ENCODE results near the gene KLK13. TPM values are rescaled to one million over a fixed set of nuclear protein-coding genes. Genes with fewer than 3 reads are reported as not detected.

KLK13 gene
- total RNA-seq, 1 donor from 2014 or later, result not detected

DNA sequence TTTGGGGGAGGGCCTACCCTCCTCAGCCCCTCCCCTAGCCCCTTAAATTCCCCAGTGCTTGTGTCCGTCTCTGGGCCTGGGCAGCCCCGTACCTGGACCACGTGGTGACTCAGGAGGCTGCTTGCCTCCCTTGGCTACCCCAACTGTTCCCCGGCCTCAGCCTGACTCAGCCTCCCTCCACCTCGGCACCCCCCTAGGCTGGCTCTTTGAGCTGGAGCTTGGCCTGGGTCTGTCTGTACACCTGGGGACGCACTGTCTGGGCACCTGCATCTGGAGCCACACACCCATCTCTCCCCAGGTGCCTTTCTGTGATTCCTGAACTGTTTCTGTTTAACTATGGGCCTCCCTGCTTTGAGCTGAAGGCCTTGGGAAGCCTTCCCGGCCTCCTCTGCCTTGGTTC, 19.6 kb upstream of the KLK13 start:
- H3K9me3 ChIP-seq, result no peaks in the 10 kb centered on the region
- peaks cover 6% of the 10 kb centered on the region for H3K27me3 ChIP-seq
- intact Hi-C loops (cut with DNase I), result no loop called here
- no peaks in the 10 kb centered on the region for H3K4me1 ChIP-seq
- no peak overlapping the region for H3K4me3 ChIP-seq
- ATAC-seq (no peak), DNase-seq (peak; percentile 50)
- TF ChIP-seq, protein P1, sequence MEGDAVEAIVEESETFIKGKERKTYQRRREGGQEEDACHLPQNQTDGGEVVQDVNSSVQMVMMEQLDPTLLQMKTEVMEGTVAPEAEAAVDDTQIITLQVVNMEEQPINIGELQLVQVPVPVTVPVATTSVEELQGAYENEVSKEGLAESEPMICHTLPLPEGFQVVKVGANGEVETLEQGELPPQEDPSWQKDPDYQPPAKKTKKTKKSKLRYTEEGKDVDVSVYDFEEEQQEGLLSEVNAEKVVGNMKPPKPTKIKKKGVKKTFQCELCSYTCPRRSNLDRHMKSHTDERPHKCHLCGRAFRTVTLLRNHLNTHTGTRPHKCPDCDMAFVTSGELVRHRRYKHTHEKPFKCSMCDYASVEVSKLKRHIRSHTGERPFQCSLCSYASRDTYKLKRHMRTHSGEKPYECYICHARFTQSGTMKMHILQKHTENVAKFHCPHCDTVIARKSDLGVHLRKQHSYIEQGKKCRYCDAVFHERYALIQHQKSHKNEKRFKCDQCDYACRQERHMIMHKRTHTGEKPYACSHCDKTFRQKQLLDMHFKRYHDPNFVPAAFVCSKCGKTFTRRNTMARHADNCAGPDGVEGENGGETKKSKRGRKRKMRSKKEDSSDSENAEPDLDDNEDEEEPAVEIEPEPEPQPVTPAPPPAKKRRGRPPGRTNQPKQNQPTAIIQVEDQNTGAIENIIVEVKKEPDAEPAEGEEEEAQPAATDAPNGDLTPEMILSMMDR (IDR thresholded peaks at IDR 0.05), result no peak
- no peaks in the 10 kb centered on the region for H3K36me3 ChIP-seq
- H3K27ac ChIP-seq, result no peak overlapping the region

DNA sequence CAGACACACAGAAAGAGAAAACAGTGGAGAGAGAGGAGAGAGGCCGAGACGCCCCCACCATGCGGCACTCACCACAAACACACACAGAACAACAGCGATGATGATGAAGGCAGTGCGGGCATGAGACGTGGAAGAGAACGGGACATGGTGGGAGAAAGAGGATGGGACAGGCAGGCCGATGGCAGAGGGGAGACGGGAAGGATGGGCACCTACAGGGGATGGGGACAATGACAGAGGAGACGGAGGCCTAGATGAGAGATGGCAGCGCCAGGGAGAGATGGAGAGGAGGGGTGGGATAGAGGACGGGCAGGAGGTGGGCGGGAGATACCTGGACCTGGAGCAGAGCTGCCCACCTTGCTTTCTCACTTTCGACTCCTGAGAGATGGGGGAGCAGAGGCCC, 18.9 kb upstream of the KLK13 start:
- Histone ChIP-seq H3K36me3 (no peaks in the 10 kb centered on the region), H3K27me3 (peaks cover 6% of the 10 kb centered on the region), H3K9me3 (no peaks in the 10 kb centered on the region), H3K4me1 (no peaks in the 10 kb centered on the region), H3K4me3 (no peak overlapping the region), H3K27ac (no peak overlapping the region)
- intact Hi-C loops (cut with DNase I), result no loop called here
- DNase-seq, result peak; percentile 54
- TF ChIP-seq, protein P1 (IDR thresholded peaks at IDR 0.05), result no peak
- ATAC-seq, result no peak

DNA sequence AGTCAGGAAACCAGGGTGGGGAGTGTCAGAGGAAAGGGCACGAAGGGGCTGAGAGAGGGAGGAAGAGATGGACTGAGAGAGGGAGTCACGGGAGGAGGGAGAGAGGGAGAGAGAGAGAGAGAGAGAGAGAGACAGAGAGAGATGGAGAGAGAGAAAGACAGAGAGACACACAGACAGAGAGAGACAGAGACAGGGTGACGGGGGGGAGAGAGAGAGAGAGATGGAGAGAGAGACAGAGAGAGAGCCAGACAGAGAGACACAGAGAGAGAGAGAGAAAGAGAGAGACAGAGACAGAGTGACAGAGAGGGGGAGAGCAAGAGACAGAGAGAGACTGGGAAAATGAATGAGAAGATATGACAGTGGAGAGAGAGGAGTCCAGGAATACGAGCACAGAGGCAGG, 18.3 kb upstream of the KLK13 start:
- TF ChIP-seq, protein P1 (IDR thresholded peaks at IDR 0.05), result no peak

DNA sequence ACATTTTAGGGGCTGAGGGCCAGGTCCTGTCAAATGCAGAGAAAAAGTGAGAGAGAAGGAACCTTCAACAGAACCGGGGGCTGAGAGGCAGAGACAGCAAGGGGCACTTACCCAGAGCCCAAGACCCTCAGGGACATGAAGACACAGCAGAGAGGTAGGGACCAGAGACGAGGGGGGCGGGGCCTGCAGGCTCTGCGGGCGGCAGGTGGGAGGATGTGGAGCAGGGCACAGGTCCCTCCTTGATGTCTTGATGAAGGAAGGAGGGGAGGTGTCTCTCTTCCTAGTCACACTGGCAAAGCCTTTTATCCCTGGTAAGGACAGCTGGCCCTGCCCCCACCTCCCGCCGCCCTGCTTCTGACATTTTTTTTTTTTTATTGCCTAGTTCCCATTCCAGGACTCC, 17.7 kb upstream of the KLK13 start, which contains the start of gene KLK14:
KLK14 (minus strand) TSS at position 277 of the 400 bp plus-strand sequence; CDS start at position 4, 273 bp downstream.
- intact Hi-C loops (cut with DNase I), result no loop called here
- no peak for DNase-seq

More for the DNA sequence above, 18.3 kb upstream of the KLK13 start:
- no peak overlapping the region for H3K27ac ChIP-seq
- no peak overlapping the region for H3K4me3 ChIP-seq
- no peaks in the 10 kb centered on the region for H3K4me1 ChIP-seq
- intact Hi-C loops (cut with DNase I), result no loop called here
- H3K9me3 ChIP-seq, result no peaks in the 10 kb centered on the region
- DNase-seq (no peak), ATAC-seq (no peak)
- peaks cover 6% of the 10 kb centered on the region for H3K27me3 ChIP-seq
- no peaks in the 10 kb centered on the region for H3K36me3 ChIP-seq

DNA sequence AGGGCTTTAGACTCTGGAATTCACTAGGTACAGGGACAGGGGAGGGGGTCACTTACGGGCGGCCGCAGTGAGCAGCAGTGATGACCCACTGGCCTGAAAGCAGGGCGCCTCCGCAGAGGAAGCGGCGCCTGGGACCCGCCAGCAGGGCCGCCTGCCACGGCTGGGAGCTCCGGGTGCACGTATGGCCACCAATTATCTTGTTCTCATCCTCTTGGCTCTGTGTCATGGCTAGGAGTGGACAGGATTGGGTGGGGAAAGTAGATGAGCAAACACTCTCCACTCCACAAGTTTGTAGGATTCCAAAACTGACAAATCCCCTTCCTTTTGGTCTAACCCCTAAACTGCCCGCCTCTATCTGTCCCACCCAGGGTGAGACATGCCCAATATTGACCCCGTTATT, 16.6 kb upstream of the KLK13 start:
- Histone ChIP-seq H3K9me3 (no peaks in the 10 kb centered on the region), H3K36me3 (no peaks in the 10 kb centered on the region), H3K27ac (no peak overlapping the region), H3K4me1 (no peaks in the 10 kb centered on the region), H3K27me3 (peaks cover 6% of the 10 kb centered on the region), H3K4me3 (no peak overlapping the region)
- intact Hi-C loops (cut with DNase I), result no loop called here
- ATAC-seq (no peak), DNase-seq (no peak)
- TF ChIP-seq, protein P1 (IDR thresholded peaks at IDR 0.05), result no peak

More for the DNA sequence above, 17.7 kb upstream of the KLK13 start, which contains the start of gene KLK14:
- H3K27me3 ChIP-seq, result peaks cover 6% of the 10 kb centered on the region
- H3K4me3 ChIP-seq, result no peak within 1 kb of the TSS
- H3K9me3 ChIP-seq, result no peaks in the 10 kb centered on the region
- no peak within 1 kb of the TSS for H3K27ac ChIP-seq
- H3K36me3 ChIP-seq, result no peaks in the 10 kb centered on the region
- TF ChIP-seq, protein P1 (IDR thresholded peaks at IDR 0.05), result no peak
- no peaks in the 10 kb centered on the region for H3K4me1 ChIP-seq
- ATAC-seq, result no peak
